HG03520 (cell line): ENCODE measurements around the gene FURIN.
"Not testable (repeated sequence)": the region's sequence is repeated elsewhere in the genome, so short reads cannot be mapped to it uniquely, and the experiment has no call there.

Experiments
- ATAC-seq: cut with Tn5 transposase; IDR thresholded peaks from one replicate; pipeline ENCODE4 v1.9.1; 2021; ENCODE audit warnings: mild to moderate bottlenecking, moderate library complexity; ENCODE audit not compliant: unreplicated experiment

Gene FURIN

GRCh38 chr15:90881978-90882721 is 13.8 kb downstream of the FURIN start:
- ATAC-seq, result no peak

GRCh38 chr15:90882781-90883525 is 14.6 kb downstream of the FURIN start:
- no peak for ATAC-seq

GRCh38 chr15:90883526-90883975 is 15.2 kb downstream of the FURIN start:
- ATAC-seq, result no peak

- no peak for ATAC-seq
Observed at GRCh38 chr15:90883976-90884718, 15.8 kb downstream of the FURIN start, which contains the start of gene FES. TSS of gene FES (plus strand) at chr15:90884504. CDS start at chr15:90885046, 542 bp downstream.

- ATAC-seq, result no peak
Observed at GRCh38 chr15:90884719-90885431, 16.5 kb downstream of the FURIN start.

- ATAC-seq, result peak; percentile 52
Observed at GRCh38 chr15:90885432-90886290, 17.3 kb downstream of the FURIN start.

- ATAC-seq, result no peak
Observed at GRCh38 chr15:90886291-90886614, 17.9 kb downstream of the FURIN start.

GRCh38 chr15:90887037-90887481 is 18.7 kb downstream of the FURIN start:
- ATAC-seq, result no peak

- no peak for ATAC-seq
Observed at GRCh38 chr15:90889313-90889730, 20.9 kb downstream of the FURIN start.

- ATAC-seq, result no peak
Observed at GRCh38 chr15:90889736-90890456, 21.5 kb downstream of the FURIN start.

- no peak for ATAC-seq
Observed at GRCh38 chr15:90890839-90891238, 22.5 kb downstream of the FURIN start.

- ATAC-seq, result no peak
Observed at GRCh38 chr15:90891346-90891949, 23.1 kb downstream of the FURIN start.

GRCh38 chr15:90892023-90892422 is 23.6 kb downstream of the FURIN start:
- ATAC-seq, result no peak

GRCh38 chr15:90892498-90893174 is 24.2 kb downstream of the FURIN start:
- no peak for ATAC-seq

- ATAC-seq, result no peak
Observed at GRCh38 chr15:90893175-90894090, 25.0 kb downstream of the FURIN start.

- no peak for ATAC-seq
Observed at GRCh38 chr15:90895571-90896117, 27.3 kb downstream of the FURIN start.

GRCh38 chr15:90897131-90897655 is 28.8 kb downstream of the FURIN start:
- not testable (repeated sequence) for ATAC-seq
